ENCODE measurements around the gene UPK1A. TPM values are rescaled to one million over a fixed set of nuclear protein-coding genes. Genes with fewer than 3 reads are reported as not detected.

The UPK1A gene
- total and polyA plus RNA-seq, 2 donors (not counting 3 experiments of a cell fraction or from before 2014, with no cell fraction given), result not detected

DNA sequence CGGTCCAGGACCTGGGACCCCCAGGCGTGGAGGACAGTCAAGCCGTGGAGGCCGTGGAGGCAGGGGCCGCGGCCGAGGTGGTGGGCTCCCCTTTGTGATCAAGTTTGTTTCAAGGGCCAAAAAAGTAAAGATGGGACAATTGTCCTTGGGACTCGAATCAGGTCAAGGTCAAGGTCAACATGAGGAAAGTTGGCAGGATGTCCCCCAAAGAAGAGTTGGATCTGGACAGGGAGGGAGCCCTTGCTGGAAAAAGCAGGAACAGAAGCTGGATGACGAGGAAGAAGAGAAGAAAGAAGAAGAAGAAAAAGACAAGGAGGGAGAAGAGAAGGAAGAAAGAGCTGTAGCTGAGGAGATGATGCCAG, 53.8 kb downstream of the UPK1A start:
- H3K9ac ChIP-seq (replicated peaks; ENCODE audit: extremely low read depth, insufficient read depth, low read length), result no peak overlapping the region
- intact Hi-C loops (cut with micrococcal nuclease), result no loop called here
- H2AFZ ChIP-seq (ENCODE audit: low read depth, low read length), result no peak overlapping the region
- H3K27ac ChIP-seq (ENCODE audit: insufficient read depth, low read depth, low read length), result no peak overlapping the region
- H3K4me3 ChIP-seq (replicated peaks in 1 of 3; ENCODE audit: insufficient read depth in 1 of 3, low read depth in 1 of 3, low read length in 3 of 3), result no peak overlapping the region
- dilution Hi-C loops (cut with MboI; ENCODE audit: extremely low pct_ligation_motif_present, low sequenced_read_pairs), result no loop called here
- ChIA-PET CTCF (no interaction called here), POLR2A (no interaction called here)
- H4K20me1 ChIP-seq (replicated peaks; ENCODE audit: control insufficient read depth, extremely low read depth, insufficient read depth, low read length), result no peaks in the 10 kb centered on the region
- H3K36me3 ChIP-seq (ENCODE audit: control insufficient read depth in 2 of 2, extremely low read depth in 1 of 2, insufficient read depth in 2 of 2, low read length in 2 of 2), result peaks cover 12 to 40% of the 10 kb centered on the region in 2 experiments
- H3K79me2 ChIP-seq (ENCODE audit: control insufficient read depth, insufficient read depth, low read length), result peaks cover 30% of the 10 kb centered on the region
- peaks cover 17% of the 10 kb centered on the region for H3K4me1 ChIP-seq (ENCODE audit: control insufficient read depth, extremely low read depth, insufficient read depth, low read length)
- H3K27me3 ChIP-seq (ENCODE audit: control insufficient read depth in 2 of 2, insufficient read depth in 2 of 2, low read length in 2 of 2), result no peaks in the 10 kb centered on the region
- BruUV-seq (replicated peaks), result no TSS peak
- H3K9me1 ChIP-seq (replicated peaks; ENCODE audit: control insufficient read depth, extremely low read depth, insufficient read depth, low read length), result no peaks in the 10 kb centered on the region
- FAIRE-seq, result no peak
- TF ChIP-seq, protein P1, sequence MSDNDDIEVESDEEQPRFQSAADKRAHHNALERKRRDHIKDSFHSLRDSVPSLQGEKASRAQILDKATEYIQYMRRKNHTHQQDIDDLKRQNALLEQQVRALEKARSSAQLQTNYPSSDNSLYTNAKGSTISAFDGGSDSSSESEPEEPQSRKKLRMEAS (IDR thresholded peaks at IDR 0.05; ENCODE audit: insufficient read depth, insufficient read length), result no peak
- no peak for TF ChIP-seq MYC (IDR thresholded peaks at IDR 0.05; ENCODE audit: low read depth, low read length)
- no peak for TF ChIP-seq GATA2 (IDR thresholded peaks at IDR 0.05; ENCODE audit: insufficient read depth, insufficient read length, low read depth, low read length)
- TF ChIP-seq JUN (IDR thresholded peaks at IDR 0.05; ENCODE audit: borderline replicate concordance, insufficient read depth, insufficient read length, low read depth), result no peak
- no peak for TF ChIP-seq CTCF (IDR thresholded peaks at IDR 0.05; ENCODE audit: extremely low read depth in 1 of 2, insufficient read depth in 1 of 2, low read depth in 1 of 2, low read length in 2 of 2)
- no peak for TF ChIP-seq EZH2 (IDR thresholded peaks at IDR 0.05; ENCODE audit: borderline replicate concordance, low read depth, low read length, severe bottlenecking)
- no peak for TF ChIP-seq FOS (IDR thresholded peaks at IDR 0.05; ENCODE audit: borderline replicate concordance, insufficient read depth, low read length)
- no peak for TF ChIP-seq POLR2AphosphoS5 (IDR thresholded peaks at IDR 0.05; ENCODE audit: insufficient read depth, low read depth, low read length)
- TF ChIP-seq POLR2A (IDR thresholded peaks at IDR 0.05; ENCODE audit: low read depth, low read length), result no peak
- DNase-seq (ENCODE audit: low read depth, low spot score), result no peak
- no peaks in the 10 kb centered on the region for H3K9me3 ChIP-seq (replicated peaks; ENCODE audit: control insufficient read depth, insufficient read depth, low read length)
- H3K4me2 ChIP-seq (ENCODE audit: insufficient read depth, low read length), result no peak overlapping the region
